ENCODE results near the gene SLC35F6.

Gene SLC35F6

DNA sequence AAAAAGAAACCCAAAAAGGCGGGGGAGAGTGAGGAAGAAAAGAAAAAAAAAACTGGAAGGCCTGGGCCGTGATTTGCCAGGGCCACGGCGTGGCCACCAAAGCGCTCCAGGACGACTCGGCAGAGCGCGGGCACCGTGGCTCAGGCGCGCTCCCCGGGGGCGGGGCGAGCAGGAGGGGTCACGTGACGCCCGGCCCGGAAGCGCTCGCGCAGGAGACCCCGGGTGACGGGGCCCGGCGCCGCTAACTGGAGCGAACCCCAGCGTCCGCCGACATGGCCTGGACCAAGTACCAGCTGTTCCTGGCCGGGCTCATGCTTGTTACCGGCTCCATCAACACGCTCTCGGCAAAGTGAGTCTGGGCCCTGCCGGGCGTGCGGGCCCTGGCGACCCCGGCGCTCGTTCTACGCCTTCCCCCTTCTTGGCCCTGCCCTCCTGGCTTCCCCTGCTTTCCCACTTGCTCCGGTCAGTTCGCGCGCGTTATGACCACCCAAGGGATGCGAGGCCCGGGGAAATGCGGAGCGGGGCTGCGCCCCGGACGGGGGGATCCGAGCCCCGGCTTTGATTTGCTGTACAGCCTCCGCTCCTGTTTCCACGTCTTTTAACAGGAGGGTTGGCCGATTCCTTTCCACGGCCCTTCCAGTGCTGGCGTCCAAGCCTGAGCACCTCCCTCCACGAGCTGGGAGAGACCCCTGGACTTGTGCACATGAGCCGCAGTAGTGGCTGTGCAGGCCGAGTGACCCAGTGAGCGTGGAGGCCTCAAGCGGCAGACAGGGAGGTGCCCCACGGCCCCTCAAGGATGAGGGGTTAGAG lies at the start of gene SLC35F6:
SLC35F6 (plus strand) TSS at position 207 of the 810 bp plus-strand sequence; CDS start at position 273, 66 bp downstream.
- peaks cover 47% of the 10 kb centered on the region for H3K4me1 Mint-ChIP-seq (ENCODE audit: low read depth)
- DNase-seq, result peak; percentile 88
- H3K4me3 Mint-ChIP-seq, result peak within 1 kb of the TSS; percentile 89
- peaks cover 21% of the 10 kb centered on the region for H3K36me3 Mint-ChIP-seq (ENCODE audit: low read depth)
- no peaks in the 10 kb centered on the region for H3K9me3 Mint-ChIP-seq
- no peaks in the 10 kb centered on the region for H3K27me3 Mint-ChIP-seq
- H3K27ac Mint-ChIP-seq, result peak within 1 kb of the TSS; percentile 86

GRCh38 chr2:26715528-26716270 lies 48.4 kb upstream of the SLC35F6 start:
- Mint-ChIP-seq H3K4me1 (ENCODE audit: low read depth) (no peaks in the 10 kb centered on the region), H3K9me3 (no peaks in the 10 kb centered on the region), H3K27me3 (no peaks in the 10 kb centered on the region), H3K36me3 (ENCODE audit: low read depth) (no peaks in the 10 kb centered on the region), H3K4me3 (no peak overlapping the region), H3K27ac (no peak overlapping the region)
- DNase-seq, result no peak

- Mint-ChIP-seq H3K4me3 (no peak overlapping the region), H3K27me3 (no peaks in the 10 kb centered on the region), H3K27ac (no peak overlapping the region), H3K36me3 (ENCODE audit: low read depth) (no peaks in the 10 kb centered on the region), H3K4me1 (ENCODE audit: low read depth) (no peaks in the 10 kb centered on the region), H3K9me3 (no peaks in the 10 kb centered on the region)
- no peak for DNase-seq
Measured at GRCh38 chr2:26716340-26716739, 47.7 kb upstream of the SLC35F6 start.

DNA sequence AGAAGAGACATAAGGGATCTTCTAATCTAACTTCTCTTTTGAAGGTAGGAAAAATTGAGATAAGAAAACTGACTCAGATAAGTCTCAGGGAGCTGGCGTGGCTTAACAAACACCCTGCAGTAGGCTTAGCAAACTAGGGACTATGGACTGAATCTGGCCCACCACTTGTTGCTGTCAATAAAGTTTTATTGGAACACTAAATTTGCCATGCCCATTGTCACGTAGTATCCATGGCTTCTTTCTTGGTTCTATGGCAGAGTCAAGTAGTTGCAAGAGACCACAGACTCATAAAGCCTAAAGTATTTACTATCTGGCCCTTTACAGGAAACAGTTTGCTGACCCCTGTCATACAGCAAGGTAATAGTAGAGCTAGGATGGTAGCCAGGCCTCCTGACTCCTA lies 47.3 kb upstream of the SLC35F6 start:
- H3K36me3 Mint-ChIP-seq (ENCODE audit: low read depth), result no peaks in the 10 kb centered on the region
- DNase-seq, result no peak

GRCh38 chr2:26717362-26717761 lies 46.7 kb upstream of the SLC35F6 start:
- Mint-ChIP-seq H3K9me3 (no peaks in the 10 kb centered on the region), H3K4me1 (ENCODE audit: low read depth) (no peaks in the 10 kb centered on the region), H3K36me3 (ENCODE audit: low read depth) (no peaks in the 10 kb centered on the region), H3K27me3 (no peaks in the 10 kb centered on the region), H3K4me3 (no peak overlapping the region), H3K27ac (no peak overlapping the region)
- DNase-seq, result no peak

More for the DNA sequence above, 47.3 kb upstream of the SLC35F6 start:
- H3K4me1 Mint-ChIP-seq (ENCODE audit: low read depth), result no peaks in the 10 kb centered on the region
- H3K9me3 Mint-ChIP-seq, result no peaks in the 10 kb centered on the region
- no peak overlapping the region for H3K27ac Mint-ChIP-seq
- H3K27me3 Mint-ChIP-seq, result no peaks in the 10 kb centered on the region
- H3K4me3 Mint-ChIP-seq, result no peak overlapping the region

- Mint-ChIP-seq H3K27ac (no peak overlapping the region), H3K36me3 (ENCODE audit: low read depth) (no peaks in the 10 kb centered on the region), H3K4me1 (ENCODE audit: low read depth) (no peaks in the 10 kb centered on the region), H3K9me3 (no peaks in the 10 kb centered on the region), H3K27me3 (no peaks in the 10 kb centered on the region), H3K4me3 (no peak overlapping the region)
- no peak for DNase-seq
Measured at GRCh38 chr2:26718949-26719686, 45.0 kb upstream of the SLC35F6 start.

- Mint-ChIP-seq H3K27ac (no peak overlapping the region), H3K27me3 (no peaks in the 10 kb centered on the region), H3K9me3 (no peaks in the 10 kb centered on the region), H3K4me3 (no peak overlapping the region), H3K36me3 (ENCODE audit: low read depth) (no peaks in the 10 kb centered on the region), H3K4me1 (ENCODE audit: low read depth) (no peaks in the 10 kb centered on the region)
- no peak for DNase-seq
Measured at GRCh38 chr2:26720322-26721114, 43.6 kb upstream of the SLC35F6 start.

DNA sequence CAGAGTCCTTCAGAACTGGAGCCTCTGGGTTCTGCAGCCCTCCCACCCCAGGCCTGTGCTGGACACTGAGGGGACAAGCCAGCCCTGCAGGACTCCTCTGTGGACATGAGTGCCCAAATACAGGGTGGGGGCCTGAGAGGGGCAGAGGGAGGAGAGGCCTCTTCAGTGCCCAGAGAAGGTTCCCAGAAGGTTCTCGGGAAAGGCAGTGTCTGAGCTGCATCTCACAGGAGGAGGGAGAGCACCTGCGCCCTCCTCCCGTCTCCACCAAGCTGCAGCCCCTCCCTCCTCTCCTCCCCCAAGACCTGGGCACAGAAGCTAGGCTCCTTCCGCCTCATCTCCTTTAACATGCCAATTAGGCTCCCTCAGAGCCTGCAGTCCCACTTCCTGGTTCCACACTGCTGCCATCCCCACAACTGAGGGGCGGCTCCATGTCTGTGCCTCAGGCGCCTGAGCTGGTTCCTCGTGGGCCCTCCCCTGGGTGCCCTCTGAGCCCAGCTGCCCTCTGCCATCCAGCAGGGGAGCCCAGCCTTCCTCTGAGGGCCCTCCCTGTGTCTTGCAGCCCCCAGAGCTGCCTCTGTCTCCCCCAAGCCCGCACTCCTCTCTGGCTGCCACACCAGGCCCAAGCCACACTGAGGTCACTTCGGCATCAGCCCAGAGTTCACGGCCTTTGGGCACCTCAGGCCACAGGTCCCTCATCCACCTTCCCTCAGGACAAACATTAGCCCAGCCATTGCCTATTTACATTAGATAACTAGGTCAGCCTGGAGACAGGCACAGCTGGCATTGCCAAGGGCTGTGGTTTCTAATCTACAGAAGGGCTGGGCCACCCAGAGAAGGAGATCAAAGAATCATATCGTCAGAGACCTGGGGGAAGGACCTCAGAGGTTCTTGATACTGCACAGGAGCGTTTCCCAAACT lies 42.7 kb upstream of the SLC35F6 start:
- Mint-ChIP-seq H3K27me3 (no peaks in the 10 kb centered on the region), H3K4me3 (no peak overlapping the region), H3K27ac (no peak overlapping the region), H3K4me1 (ENCODE audit: low read depth) (no peaks in the 10 kb centered on the region), H3K36me3 (ENCODE audit: low read depth) (no peaks in the 10 kb centered on the region), H3K9me3 (no peaks in the 10 kb centered on the region)
- no peak for DNase-seq

- no peaks in the 10 kb centered on the region for H3K36me3 Mint-ChIP-seq (ENCODE audit: low read depth)
Measured at GRCh38 chr2:26722328-26722727, 41.8 kb upstream of the SLC35F6 start.

DNA sequence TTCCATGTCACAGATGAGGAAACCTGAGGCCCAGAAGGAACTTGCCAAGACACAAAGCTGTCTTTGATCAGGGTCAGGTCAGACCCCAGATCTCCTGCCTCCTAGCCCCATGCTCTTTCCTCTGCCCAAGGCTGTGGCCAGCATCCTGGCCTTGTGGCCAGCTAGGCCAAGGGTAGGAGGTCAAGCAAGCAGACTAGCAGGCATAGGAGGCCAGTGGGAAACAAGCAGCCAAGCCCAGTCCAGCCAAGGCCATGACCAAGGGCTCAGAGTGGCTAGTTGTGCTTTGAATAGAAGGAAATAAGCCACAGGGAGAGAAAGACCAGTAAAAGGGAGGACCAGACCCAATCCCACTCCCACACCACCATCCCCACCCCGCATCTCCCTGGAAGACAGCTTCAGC lies 41.2 kb upstream of the SLC35F6 start:
- Mint-ChIP-seq H3K27me3 (peaks cover 13% of the 10 kb centered on the region), H3K4me1 (ENCODE audit: low read depth) (no peaks in the 10 kb centered on the region), H3K27ac (no peak overlapping the region), H3K36me3 (ENCODE audit: low read depth) (no peaks in the 10 kb centered on the region), H3K4me3 (no peak overlapping the region), H3K9me3 (no peaks in the 10 kb centered on the region)
- DNase-seq, result no peak

More at GRCh38 chr2:26722328-26722727, 41.8 kb upstream of the SLC35F6 start:
- peaks cover 7% of the 10 kb centered on the region for H3K27me3 Mint-ChIP-seq
- H3K4me3 Mint-ChIP-seq, result no peak overlapping the region
- H3K27ac Mint-ChIP-seq, result no peak overlapping the region
- DNase-seq, result no peak
- no peaks in the 10 kb centered on the region for H3K4me1 Mint-ChIP-seq (ENCODE audit: low read depth)
- H3K9me3 Mint-ChIP-seq, result no peaks in the 10 kb centered on the region

GRCh38 chr2:26723475-26723874 lies 40.6 kb upstream of the SLC35F6 start:
- no peaks in the 10 kb centered on the region for H3K4me1 Mint-ChIP-seq (ENCODE audit: low read depth)
- H3K36me3 Mint-ChIP-seq (ENCODE audit: low read depth), result no peaks in the 10 kb centered on the region
- peaks cover 14% of the 10 kb centered on the region for H3K27me3 Mint-ChIP-seq
- no peak overlapping the region for H3K4me3 Mint-ChIP-seq
- H3K27ac Mint-ChIP-seq, result no peak overlapping the region
- DNase-seq, result no peak
- no peaks in the 10 kb centered on the region for H3K9me3 Mint-ChIP-seq

DNA sequence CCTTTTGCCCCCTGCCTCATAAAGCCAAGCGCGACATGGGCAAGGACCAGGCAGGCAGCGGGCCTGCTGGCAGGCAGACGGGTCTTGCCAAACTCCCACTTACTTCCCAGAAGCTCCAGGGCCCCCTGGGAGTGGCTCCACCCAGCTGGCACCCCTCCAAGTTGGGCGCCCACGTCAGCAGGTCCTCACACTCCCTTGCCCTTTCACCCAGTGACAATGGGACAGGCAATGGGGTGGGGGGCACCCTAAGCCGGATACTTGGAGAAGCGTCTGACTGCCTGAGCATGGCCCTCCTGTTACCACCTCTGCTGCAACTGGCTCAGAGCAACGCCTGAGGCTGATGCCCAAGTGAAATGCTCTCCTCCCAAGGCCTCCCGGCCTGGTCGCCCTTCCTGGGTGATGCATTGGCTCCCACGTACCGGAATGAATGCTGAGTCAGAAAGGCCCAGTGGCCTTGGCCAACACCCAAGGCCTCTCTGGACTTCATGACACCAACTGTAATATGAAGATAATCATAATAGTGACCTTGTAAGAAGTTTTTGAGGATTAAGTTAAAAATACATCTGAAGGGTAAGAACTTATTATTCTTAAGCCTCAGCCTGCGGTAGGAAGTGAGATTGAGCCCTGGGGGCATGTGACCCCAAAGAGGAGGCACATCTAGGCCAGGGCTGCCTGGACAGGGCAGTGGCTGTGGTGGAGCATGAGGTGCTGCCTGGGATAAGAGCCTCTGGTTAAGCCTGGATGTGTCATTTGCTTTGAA lies 39.9 kb upstream of the SLC35F6 start:
- DNase-seq, result no peak
- H3K4me1 Mint-ChIP-seq (ENCODE audit: low read depth), result no peaks in the 10 kb centered on the region

More for the DNA sequence above, 39.9 kb upstream of the SLC35F6 start:
- no peak overlapping the region for H3K4me3 Mint-ChIP-seq
- H3K9me3 Mint-ChIP-seq, result no peaks in the 10 kb centered on the region
- no peaks in the 10 kb centered on the region for H3K36me3 Mint-ChIP-seq (ENCODE audit: low read depth)
- H3K27me3 Mint-ChIP-seq, result peaks cover 19% of the 10 kb centered on the region
- H3K27ac Mint-ChIP-seq, result no peak overlapping the region
